Measurements from ENCODE around the gene PHC3. TPM values are rescaled to one million over a fixed set of nuclear protein-coding genes. Genes with fewer than 3 reads are reported as not detected.

Gene PHC3
- total and polyA plus RNA-seq, 2 of the 13 experiments (the other 11 are each of a cell fraction or from before 2014, with no cell fraction given), result 24.1 to 49.0 TPM

DNA sequence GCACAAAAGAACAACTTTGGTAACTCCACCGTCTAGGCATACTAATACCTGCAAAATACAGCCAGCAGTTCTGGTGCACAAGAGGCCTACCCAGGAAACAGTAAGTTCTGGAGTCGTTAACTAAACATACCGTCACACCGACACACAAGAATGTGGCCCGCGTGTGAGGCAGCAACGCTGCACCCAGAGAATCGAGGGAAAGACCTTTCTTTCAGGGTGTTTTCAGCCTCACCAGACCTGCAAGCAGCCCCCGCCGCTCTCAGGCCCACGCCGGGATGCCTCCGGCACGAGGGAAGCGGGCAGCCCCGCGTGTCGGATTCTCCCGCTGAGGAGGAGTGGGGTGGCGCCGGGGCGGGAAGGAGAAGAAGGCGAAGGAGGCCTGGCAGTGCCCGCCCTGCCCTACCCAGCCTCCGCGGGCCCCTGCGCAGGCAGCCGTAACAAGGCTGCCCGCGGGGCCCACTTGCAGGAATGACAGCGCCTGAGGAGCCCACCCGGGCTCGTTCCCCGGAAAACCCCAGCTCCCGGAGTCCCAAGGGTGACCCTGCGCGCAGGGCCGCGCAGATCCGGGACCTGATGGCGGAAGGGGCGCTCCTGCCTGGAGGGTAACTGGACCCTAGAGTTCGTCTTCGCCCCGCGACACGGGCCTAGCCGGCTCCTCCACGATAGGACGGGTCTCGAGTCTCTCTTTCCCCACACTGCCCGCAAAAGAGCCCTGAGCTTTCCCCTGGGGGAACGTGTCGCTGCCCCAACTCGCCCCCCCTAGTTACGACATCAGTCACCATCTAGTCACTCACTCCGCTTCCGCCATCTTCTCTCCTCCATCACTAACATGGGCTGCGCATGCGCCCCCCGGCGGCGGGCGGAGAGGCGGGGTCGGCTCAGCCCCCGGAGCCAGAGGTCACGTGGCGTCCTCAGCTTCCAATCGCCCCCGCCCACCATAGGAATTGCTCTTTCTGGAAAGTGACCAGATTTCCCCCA is at the start of gene PHC3 (continued):
- TF ChIP-seq, protein P1, sequence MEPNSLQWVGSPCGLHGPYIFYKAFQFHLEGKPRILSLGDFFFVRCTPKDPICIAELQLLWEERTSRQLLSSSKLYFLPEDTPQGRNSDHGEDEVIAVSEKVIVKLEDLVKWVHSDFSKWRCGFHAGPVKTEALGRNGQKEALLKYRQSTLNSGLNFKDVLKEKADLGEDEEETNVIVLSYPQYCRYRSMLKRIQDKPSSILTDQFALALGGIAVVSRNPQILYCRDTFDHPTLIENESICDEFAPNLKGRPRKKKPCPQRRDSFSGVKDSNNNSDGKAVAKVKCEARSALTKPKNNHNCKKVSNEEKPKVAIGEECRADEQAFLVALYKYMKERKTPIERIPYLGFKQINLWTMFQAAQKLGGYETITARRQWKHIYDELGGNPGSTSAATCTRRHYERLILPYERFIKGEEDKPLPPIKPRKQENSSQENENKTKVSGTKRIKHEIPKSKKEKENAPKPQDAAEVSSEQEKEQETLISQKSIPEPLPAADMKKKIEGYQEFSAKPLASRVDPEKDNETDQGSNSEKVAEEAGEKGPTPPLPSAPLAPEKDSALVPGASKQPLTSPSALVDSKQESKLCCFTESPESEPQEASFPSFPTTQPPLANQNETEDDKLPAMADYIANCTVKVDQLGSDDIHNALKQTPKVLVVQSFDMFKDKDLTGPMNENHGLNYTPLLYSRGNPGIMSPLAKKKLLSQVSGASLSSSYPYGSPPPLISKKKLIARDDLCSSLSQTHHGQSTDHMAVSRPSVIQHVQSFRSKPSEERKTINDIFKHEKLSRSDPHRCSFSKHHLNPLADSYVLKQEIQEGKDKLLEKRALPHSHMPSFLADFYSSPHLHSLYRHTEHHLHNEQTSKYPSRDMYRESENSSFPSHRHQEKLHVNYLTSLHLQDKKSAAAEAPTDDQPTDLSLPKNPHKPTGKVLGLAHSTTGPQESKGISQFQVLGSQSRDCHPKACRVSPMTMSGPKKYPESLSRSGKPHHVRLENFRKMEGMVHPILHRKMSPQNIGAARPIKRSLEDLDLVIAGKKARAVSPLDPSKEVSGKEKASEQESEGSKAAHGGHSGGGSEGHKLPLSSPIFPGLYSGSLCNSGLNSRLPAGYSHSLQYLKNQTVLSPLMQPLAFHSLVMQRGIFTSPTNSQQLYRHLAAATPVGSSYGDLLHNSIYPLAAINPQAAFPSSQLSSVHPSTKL (CRISPR knock-in tag; IDR thresholded peaks at IDR 0.05), result no peak
- TF ChIP-seq, protein P2, sequence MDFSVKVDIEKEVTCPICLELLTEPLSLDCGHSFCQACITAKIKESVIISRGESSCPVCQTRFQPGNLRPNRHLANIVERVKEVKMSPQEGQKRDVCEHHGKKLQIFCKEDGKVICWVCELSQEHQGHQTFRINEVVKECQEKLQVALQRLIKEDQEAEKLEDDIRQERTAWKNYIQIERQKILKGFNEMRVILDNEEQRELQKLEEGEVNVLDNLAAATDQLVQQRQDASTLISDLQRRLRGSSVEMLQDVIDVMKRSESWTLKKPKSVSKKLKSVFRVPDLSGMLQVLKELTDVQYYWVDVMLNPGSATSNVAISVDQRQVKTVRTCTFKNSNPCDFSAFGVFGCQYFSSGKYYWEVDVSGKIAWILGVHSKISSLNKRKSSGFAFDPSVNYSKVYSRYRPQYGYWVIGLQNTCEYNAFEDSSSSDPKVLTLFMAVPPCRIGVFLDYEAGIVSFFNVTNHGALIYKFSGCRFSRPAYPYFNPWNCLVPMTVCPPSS (IDR thresholded peaks at IDR 0.05), result no peak
- TF ChIP-seq CC2D1A (CRISPR knock-in tag; IDR thresholded peaks at IDR 0.05) (no peak), MIXL1 (CRISPR knock-in tag; IDR thresholded peaks at IDR 0.05) (no peak), SP4 (CRISPR knock-in tag; IDR thresholded peaks at IDR 0.05) (no peak), RFX3 (CRISPR knock-in tag; IDR thresholded peaks at IDR 0.05) (no peak), ZNF431 (CRISPR knock-in tag; IDR thresholded peaks at IDR 0.05; ENCODE audit: borderline replicate concordance, low read depth) (no peak), PAF1 (CRISPR knock-in tag; IDR thresholded peaks at IDR 0.05) (no peak), ZNF672 (CRISPR knock-in tag; IDR thresholded peaks at IDR 0.05) (no peak), ZNF678 (CRISPR knock-in tag; IDR thresholded peaks at IDR 0.05) (0 out of 2 replicates have a peak, but pooled peaks have one; percentile 78), ZNF510 (CRISPR knock-in tag; IDR thresholded peaks at IDR 0.05; ENCODE audit: low read depth) (0 out of 2 replicates have a peak, but pooled peaks have one; percentile 20), SALL1 (CRISPR knock-in tag; IDR thresholded peaks at IDR 0.05) (peak; percentile 66), ZNF101 (CRISPR knock-in tag; IDR thresholded peaks at IDR 0.05; ENCODE audit: borderline replicate concordance, low read depth) (no peak)
- TF ChIP-seq, protein P3, sequence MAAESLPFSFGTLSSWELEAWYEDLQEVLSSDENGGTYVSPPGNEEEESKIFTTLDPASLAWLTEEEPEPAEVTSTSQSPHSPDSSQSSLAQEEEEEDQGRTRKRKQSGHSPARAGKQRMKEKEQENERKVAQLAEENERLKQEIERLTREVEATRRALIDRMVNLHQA (CRISPR knock-in tag; IDR thresholded peaks at IDR 0.05), result no peak
- TF ChIP-seq, protein P4, sequence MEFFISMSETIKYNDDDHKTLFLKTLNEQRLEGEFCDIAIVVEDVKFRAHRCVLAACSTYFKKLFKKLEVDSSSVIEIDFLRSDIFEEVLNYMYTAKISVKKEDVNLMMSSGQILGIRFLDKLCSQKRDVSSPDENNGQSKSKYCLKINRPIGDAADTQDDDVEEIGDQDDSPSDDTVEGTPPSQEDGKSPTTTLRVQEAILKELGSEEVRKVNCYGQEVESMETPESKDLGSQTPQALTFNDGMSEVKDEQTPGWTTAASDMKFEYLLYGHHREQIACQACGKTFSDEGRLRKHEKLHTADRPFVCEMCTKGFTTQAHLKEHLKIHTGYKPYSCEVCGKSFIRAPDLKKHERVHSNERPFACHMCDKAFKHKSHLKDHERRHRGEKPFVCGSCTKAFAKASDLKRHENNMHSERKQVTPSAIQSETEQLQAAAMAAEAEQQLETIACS (CRISPR knock-in tag; IDR thresholded peaks at IDR 0.05), result no peak
- TF ChIP-seq, protein P5, sequence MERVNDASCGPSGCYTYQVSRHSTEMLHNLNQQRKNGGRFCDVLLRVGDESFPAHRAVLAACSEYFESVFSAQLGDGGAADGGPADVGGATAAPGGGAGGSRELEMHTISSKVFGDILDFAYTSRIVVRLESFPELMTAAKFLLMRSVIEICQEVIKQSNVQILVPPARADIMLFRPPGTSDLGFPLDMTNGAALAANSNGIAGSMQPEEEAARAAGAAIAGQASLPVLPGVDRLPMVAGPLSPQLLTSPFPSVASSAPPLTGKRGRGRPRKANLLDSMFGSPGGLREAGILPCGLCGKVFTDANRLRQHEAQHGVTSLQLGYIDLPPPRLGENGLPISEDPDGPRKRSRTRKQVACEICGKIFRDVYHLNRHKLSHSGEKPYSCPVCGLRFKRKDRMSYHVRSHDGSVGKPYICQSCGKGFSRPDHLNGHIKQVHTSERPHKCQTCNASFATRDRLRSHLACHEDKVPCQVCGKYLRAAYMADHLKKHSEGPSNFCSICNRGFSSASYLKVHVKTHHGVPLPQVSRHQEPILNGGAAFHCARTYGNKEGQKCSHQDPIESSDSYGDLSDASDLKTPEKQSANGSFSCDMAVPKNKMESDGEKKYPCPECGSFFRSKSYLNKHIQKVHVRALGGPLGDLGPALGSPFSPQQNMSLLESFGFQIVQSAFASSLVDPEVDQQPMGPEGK (CRISPR knock-in tag; IDR thresholded peaks at IDR 0.05), result peak; percentile 90
- TF ChIP-seq, protein P6, sequence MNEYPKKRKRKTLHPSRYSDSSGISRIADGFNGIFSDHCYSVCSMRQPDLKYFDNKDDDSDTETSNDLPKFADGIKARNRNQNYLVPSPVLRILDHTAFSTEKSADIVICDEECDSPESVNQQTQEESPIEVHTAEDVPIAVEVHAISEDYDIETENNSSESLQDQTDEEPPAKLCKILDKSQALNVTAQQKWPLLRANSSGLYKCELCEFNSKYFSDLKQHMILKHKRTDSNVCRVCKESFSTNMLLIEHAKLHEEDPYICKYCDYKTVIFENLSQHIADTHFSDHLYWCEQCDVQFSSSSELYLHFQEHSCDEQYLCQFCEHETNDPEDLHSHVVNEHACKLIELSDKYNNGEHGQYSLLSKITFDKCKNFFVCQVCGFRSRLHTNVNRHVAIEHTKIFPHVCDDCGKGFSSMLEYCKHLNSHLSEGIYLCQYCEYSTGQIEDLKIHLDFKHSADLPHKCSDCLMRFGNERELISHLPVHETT (CRISPR knock-in tag; conservative IDR thresholded peaks at IDR 0.05), result no peak
